ENCODE measurements around the gene SLC45A1.

- TF ChIP-seq POLR2A (IDR thresholded peaks at IDR 0.05): no peak
- no peak for TF ChIP-seq CTCF (IDR thresholded peaks at IDR 0.05)
- no peak for TF ChIP-seq POLR2AphosphoS5 (IDR thresholded peaks at IDR 0.05)
These were observed 522 bp downstream of the SLC45A1 start for GRCh38 chr1:8318436-8318835.
